Effector memory CD4-positive, alpha-beta T cell (primary cell): ENCODE results near the gene TFEB.

ENCODE experiments used
- DNase-seq, 3 donors: peaks; one replicate each; pipeline ENCODE4 v3.0.0-alpha.2; 2020
- H3K27ac ChIP-seq: 2 replicates; pipeline ENCODE4 v1.7.0; 2013; ENCODE audit warnings: mild to moderate bottlenecking, low read length, moderate library complexity; ENCODE audit not compliant: insufficient read depth, poor library complexity, severe bottlenecking
- H3K27me3 ChIP-seq: replicated peaks from 2 replicates; pipeline ENCODE4 v1.7.0; 2013; ENCODE audit warnings: mild to moderate bottlenecking, low read length; ENCODE audit not compliant: insufficient read depth, control insufficient read depth, poor library complexity, severe bottlenecking
- H3K36me3 ChIP-seq: 2 replicates; pipeline ENCODE4 v1.7.0; 2013; ENCODE audit warnings: mild to moderate bottlenecking, low read length, moderate library complexity; ENCODE audit not compliant: control insufficient read depth, insufficient read depth
- H3K4me1 ChIP-seq: 2 replicates; pipeline ENCODE4 v1.7.0; 2013; ENCODE audit warnings: low read length, mild to moderate bottlenecking; ENCODE audit not compliant: control insufficient read depth, insufficient read depth, poor library complexity, severe bottlenecking
- H3K4me3 ChIP-seq: 2 replicates; pipeline ENCODE4 v1.7.0; 2013; ENCODE audit warnings: low read length, low read depth, mild to moderate bottlenecking; ENCODE audit not compliant: insufficient read depth, poor library complexity, severe bottlenecking
- H3K9me3 ChIP-seq: 2 replicates; pipeline ENCODE4 v1.7.0; 2013; ENCODE audit warnings: mild to moderate bottlenecking, low read length, moderate library complexity; ENCODE audit not compliant: control insufficient read depth

Gene TFEB

GRCh38 chr6:41777551-41778285 is 42.3 kb upstream of the TFEB start:
- peaks cover 15% of the 10 kb centered on the region for H3K36me3 ChIP-seq
- DNase-seq, result no peak
- peaks cover 15% of the 10 kb centered on the region for H3K4me1 ChIP-seq
- no peaks in the 10 kb centered on the region for H3K27me3 ChIP-seq
- no peak overlapping the region for H3K4me3 ChIP-seq
- no peaks in the 10 kb centered on the region for H3K9me3 ChIP-seq
- H3K27ac ChIP-seq, result no peak overlapping the region

GRCh38 chr6:41775293-41775882 is 40.0 kb upstream of the TFEB start:
- Histone ChIP-seq H3K36me3 (peaks cover 34% of the 10 kb centered on the region), H3K4me3 (no peak overlapping the region), H3K4me1 (peaks cover 7% of the 10 kb centered on the region), H3K9me3 (no peaks in the 10 kb centered on the region), H3K27me3 (no peaks in the 10 kb centered on the region), H3K27ac (no peak overlapping the region)
- no peak for DNase-seq

- Histone ChIP-seq H3K27ac (no peak overlapping the region), H3K36me3 (peaks cover 36% of the 10 kb centered on the region)
Measured at GRCh38 chr6:41774841-41775240, 39.4 kb upstream of the TFEB start.

GRCh38 chr6:41771058-41771983 is 35.9 kb upstream of the TFEB start:
- Histone ChIP-seq H3K27ac (no peak overlapping the region), H3K36me3 (peaks cover 36% of the 10 kb centered on the region), H3K9me3 (no peaks in the 10 kb centered on the region), H3K4me1 (no peaks in the 10 kb centered on the region), H3K4me3 (no peak overlapping the region), H3K27me3 (no peaks in the 10 kb centered on the region)
- no peak for DNase-seq

More at GRCh38 chr6:41774841-41775240, 39.4 kb upstream of the TFEB start:
- no peaks in the 10 kb centered on the region for H3K27me3 ChIP-seq
- no peak for DNase-seq
- H3K4me1 ChIP-seq, result peaks cover 7% of the 10 kb centered on the region
- no peaks in the 10 kb centered on the region for H3K9me3 ChIP-seq
- no peak overlapping the region for H3K4me3 ChIP-seq

- no peaks in the 10 kb centered on the region for H3K4me1 ChIP-seq
- no peak overlapping the region for H3K4me3 ChIP-seq
- H3K27me3 ChIP-seq, result no peaks in the 10 kb centered on the region
- H3K9me3 ChIP-seq, result no peaks in the 10 kb centered on the region
- H3K36me3 ChIP-seq, result peaks cover 35% of the 10 kb centered on the region
- DNase-seq, result no peak
- no peak overlapping the region for H3K27ac ChIP-seq
Measured at GRCh38 chr6:41770381-41771057, 35.1 kb upstream of the TFEB start.

- Histone ChIP-seq H3K27me3 (no peaks in the 10 kb centered on the region), H3K36me3 (peaks cover 24% of the 10 kb centered on the region), H3K4me1 (no peaks in the 10 kb centered on the region), H3K4me3 (no peak overlapping the region), H3K27ac (no peak overlapping the region), H3K9me3 (no peaks in the 10 kb centered on the region)
- no peak for DNase-seq
Measured at GRCh38 chr6:41769376-41769775, 34.0 kb upstream of the TFEB start.

GRCh38 chr6:41768545-41769308 is 33.3 kb upstream of the TFEB start:
- no peak overlapping the region for H3K27ac ChIP-seq
- peaks cover 21% of the 10 kb centered on the region for H3K36me3 ChIP-seq
- H3K4me1 ChIP-seq, result no peaks in the 10 kb centered on the region
- DNase-seq, result no peak
- no peaks in the 10 kb centered on the region for H3K9me3 ChIP-seq
- no peaks in the 10 kb centered on the region for H3K27me3 ChIP-seq
- no peak overlapping the region for H3K4me3 ChIP-seq

GRCh38 chr6:41767112-41767833 is 31.9 kb upstream of the TFEB start:
- no peak for DNase-seq

More at GRCh38 chr6:41767112-41767833, 31.9 kb upstream of the TFEB start:
- no peaks in the 10 kb centered on the region for H3K4me1 ChIP-seq
- H3K36me3 ChIP-seq, result peaks cover 18% of the 10 kb centered on the region
- no peaks in the 10 kb centered on the region for H3K9me3 ChIP-seq
- H3K4me3 ChIP-seq, result no peak overlapping the region
- H3K27ac ChIP-seq, result no peak overlapping the region
- no peaks in the 10 kb centered on the region for H3K27me3 ChIP-seq
